Left ventricle myocardium inferior (tissue), 1 donor: ENCODE measurements around the gene LCMT2. TPM values are rescaled to one million over a fixed set of nuclear protein-coding genes. Genes with fewer than 3 reads are reported as not detected.

Source experiments
- DNase-seq: peaks from one replicate; pipeline ENCODE4 v3.0.0-alpha.2; 2020
- H3K27ac ChIP-seq: fragments of 200-600 bp; replicated peaks from 2 replicates; pipeline ENCODE4 v1.8.0; 2021
- H3K27me3 ChIP-seq: fragments of 200-600 bp; 2 replicates; pipeline ENCODE4 v1.8.0; 2021; ENCODE audit warnings: low read depth
- H3K36me3 ChIP-seq: fragments of 200-600 bp; 2 replicates; pipeline ENCODE4 v1.8.0; 2021
- H3K4me1 ChIP-seq: fragments of 200-600 bp; 2 replicates; pipeline ENCODE4 v1.8.0; 2021
- H3K4me3 ChIP-seq: fragments of 200-600 bp; 2 replicates; pipeline ENCODE4 v1.8.0; 2021; ENCODE audit warnings: mild to moderate bottlenecking, moderate library complexity
- H3K9me3 ChIP-seq: fragments of 200-600 bp; replicated peaks from 2 replicates; pipeline ENCODE4 v1.8.0; 2021
- intact Hi-C: fragments of 100-400 bp; cut with micrococcal nuclease; formaldehyde crosslinking; loops from one replicate; pipeline ENCODE4 v1.11.0; 2022
- total RNA-seq: library from RNA; stranded (reverse); fragmentation: NEBNext Ultra II Directional; extraction: Animal tissue kit (Norgen Biotek cat#: 25700); gene quantifications from one replicate; pipeline ENCODE4 v1.2.1, GENCODE V29; 2021
- TF ChIP-seq, protein P1 (sequence below): fragments of 200-600 bp; IDR thresholded peaks from 2 replicates; pipeline ENCODE4 v1.8.0; 2021; ENCODE audit warnings: antibody characterized with exemption, mild to moderate bottlenecking, borderline replicate concordance
- donor health status: DM: no; HTN: yes; CAD: no; lungs with severe emphysema.

The LCMT2 gene
- total RNA-seq, 1 donor from 2014 or later, result 7.0 TPM

- intact Hi-C loops, result no loop called here
- no peak for DNase-seq
- H3K4me3 ChIP-seq, result no peak overlapping the region
- H3K27ac ChIP-seq, result no peak overlapping the region
- TF ChIP-seq, protein P1, sequence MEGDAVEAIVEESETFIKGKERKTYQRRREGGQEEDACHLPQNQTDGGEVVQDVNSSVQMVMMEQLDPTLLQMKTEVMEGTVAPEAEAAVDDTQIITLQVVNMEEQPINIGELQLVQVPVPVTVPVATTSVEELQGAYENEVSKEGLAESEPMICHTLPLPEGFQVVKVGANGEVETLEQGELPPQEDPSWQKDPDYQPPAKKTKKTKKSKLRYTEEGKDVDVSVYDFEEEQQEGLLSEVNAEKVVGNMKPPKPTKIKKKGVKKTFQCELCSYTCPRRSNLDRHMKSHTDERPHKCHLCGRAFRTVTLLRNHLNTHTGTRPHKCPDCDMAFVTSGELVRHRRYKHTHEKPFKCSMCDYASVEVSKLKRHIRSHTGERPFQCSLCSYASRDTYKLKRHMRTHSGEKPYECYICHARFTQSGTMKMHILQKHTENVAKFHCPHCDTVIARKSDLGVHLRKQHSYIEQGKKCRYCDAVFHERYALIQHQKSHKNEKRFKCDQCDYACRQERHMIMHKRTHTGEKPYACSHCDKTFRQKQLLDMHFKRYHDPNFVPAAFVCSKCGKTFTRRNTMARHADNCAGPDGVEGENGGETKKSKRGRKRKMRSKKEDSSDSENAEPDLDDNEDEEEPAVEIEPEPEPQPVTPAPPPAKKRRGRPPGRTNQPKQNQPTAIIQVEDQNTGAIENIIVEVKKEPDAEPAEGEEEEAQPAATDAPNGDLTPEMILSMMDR, result no peak
- peaks cover 90% of the 10 kb centered on the region for H3K36me3 ChIP-seq
- no peaks in the 10 kb centered on the region for H3K4me1 ChIP-seq
- H3K27me3 ChIP-seq, result no peaks in the 10 kb centered on the region
- no peaks in the 10 kb centered on the region for H3K9me3 ChIP-seq
Measured at GRCh38 chr15:43346305-43346704, 15.9 kb upstream of the LCMT2 start.

DNA sequence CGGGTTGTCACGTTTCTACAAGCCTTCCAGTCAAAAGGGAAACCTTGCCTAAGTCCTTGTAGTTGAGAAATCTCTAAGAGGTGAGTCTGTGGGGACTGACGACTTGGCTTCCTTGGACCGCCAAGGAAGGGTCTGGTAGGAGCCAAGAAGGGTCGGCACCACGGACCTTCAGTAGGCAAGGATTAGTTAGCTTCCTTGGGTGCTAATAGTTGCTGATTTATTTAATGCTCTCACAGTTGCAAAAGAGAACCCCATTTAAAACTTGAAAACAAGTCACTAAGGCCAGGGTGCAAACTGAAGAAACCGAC is 361 bp upstream of the LCMT2 start:
- no peak for DNase-seq
- TF ChIP-seq, protein P1, result no peak
- H3K27me3 ChIP-seq, result no peaks in the 10 kb centered on the region
- H3K27ac ChIP-seq, result peak overlapping the region; percentile 97
- peaks cover 24% of the 10 kb centered on the region for H3K36me3 ChIP-seq
- H3K4me3 ChIP-seq, result peak overlapping the region; percentile 89
- H3K4me1 ChIP-seq, result peaks cover 60% of the 10 kb centered on the region
- intact Hi-C loops, result no loop called here
- no peaks in the 10 kb centered on the region for H3K9me3 ChIP-seq

- H3K27me3 ChIP-seq, result no peaks in the 10 kb centered on the region
- no peak for DNase-seq
- TF ChIP-seq, protein P1, result no peak
- no peaks in the 10 kb centered on the region for H3K9me3 ChIP-seq
- peaks cover 65% of the 10 kb centered on the region for H3K4me1 ChIP-seq
- peaks cover 12% of the 10 kb centered on the region for H3K36me3 ChIP-seq
- intact Hi-C loops, result no loop called here
- peak overlapping the region; percentile 97 for H3K27ac ChIP-seq
- peak overlapping the region; percentile 89 for H3K4me3 ChIP-seq
Measured at GRCh38 chr15:43329217-43329959, 985 bp downstream of the LCMT2 start.

DNA sequence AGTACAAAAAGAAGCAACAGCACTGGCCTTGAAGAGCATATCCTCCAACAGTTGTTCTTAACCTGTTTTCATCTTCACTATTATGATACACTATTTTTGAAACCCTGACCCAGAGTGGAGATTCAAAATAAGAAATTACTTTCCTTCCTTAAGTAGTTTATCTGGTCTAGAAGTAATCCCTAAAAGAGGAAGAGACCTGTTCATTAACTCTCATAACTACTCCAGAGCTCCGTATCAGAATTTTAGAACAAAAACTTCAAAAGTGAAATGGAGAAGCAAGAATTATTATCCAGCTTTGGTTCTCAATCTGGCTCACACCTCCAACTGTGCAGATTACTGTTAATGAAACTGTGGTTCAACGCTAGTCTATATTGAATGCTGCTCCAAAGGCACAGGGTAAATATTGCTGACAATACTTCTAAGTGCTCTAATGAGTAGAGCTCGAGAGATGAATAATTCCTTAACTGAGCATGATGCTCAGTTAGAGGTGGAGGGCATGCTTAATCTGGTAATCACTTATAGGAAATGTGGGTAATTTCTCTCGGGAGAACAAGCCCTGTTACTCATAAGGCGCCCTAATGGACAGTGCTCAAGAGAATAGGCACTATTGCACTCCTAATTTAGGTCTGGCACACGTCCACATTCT is 5.2 kb downstream of the LCMT2 start:
- intact Hi-C loops, result no loop called here
- Histone ChIP-seq H3K4me1 (peaks cover 47% of the 10 kb centered on the region), H3K9me3 (no peaks in the 10 kb centered on the region), H3K27ac (no peak overlapping the region), H3K4me3 (no peak overlapping the region), H3K36me3 (no peaks in the 10 kb centered on the region), H3K27me3 (no peaks in the 10 kb centered on the region)
- TF ChIP-seq, protein P1, result no peak
- DNase-seq, result no peak

DNA sequence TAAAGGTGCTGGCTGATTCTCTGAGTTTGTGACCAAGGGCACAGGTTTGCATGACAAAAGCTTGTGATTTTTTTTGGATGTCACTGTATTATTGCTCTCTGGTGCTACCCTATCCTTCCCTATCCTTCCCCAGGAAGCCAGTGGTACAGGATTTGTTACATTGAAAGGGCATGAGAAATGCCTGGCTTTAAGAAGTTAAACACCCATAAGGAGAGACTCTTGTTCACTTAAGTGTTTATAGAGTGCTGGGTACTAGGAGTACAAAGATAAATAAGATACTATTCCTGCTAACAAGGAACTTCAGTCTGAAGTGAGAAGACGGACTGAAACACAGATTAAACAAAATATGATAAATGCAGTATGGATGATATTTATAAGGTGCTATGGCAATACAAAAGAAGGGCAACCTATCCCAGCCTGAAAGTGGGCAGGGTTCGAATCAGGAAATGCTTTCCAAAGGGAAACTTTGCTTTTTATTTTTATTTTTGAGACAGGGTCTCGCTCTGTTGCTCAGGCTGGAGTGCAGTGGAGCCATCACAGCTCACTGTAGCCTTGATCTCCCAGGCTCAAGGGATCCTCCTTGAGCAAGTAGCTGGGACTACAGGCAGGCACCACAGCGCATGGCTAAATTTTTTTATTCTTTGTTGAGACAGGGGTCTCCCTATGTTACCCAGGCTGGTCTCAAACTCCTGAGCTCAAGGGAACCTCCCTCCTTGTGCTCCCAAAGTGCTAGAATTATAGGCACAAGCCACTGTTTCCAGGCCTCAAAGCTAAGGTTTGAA is 11.2 kb downstream of the LCMT2 start:
- intact Hi-C loops, result no loop called here
- no peaks in the 10 kb centered on the region for H3K9me3 ChIP-seq
- TF ChIP-seq, protein P1, result no peak
- no peaks in the 10 kb centered on the region for H3K4me1 ChIP-seq
- no peak for DNase-seq
- no peaks in the 10 kb centered on the region for H3K36me3 ChIP-seq
- peaks cover under 1% of the 10 kb centered on the region for H3K27me3 ChIP-seq
- no peak overlapping the region for H3K4me3 ChIP-seq
- H3K27ac ChIP-seq, result no peak overlapping the region
